Smooth muscle cell of the coronary artery (primary cell): Measurements from ENCODE around the gene RMDN3. TPM values are rescaled to one million over a fixed set of nuclear protein-coding genes. Genes with fewer than 3 reads are reported as not detected.

ENCODE experiments used
- total RNA-seq: library from RNA; depleted of rRNA; stranded (reverse); fragments of >200 nt; gene quantifications from 2 replicates; pipeline ENCODE4 v1.2.3, GENCODE V29; 2014; ENCODE audit warnings: low replicate concordance

The RMDN3 gene, protein sequence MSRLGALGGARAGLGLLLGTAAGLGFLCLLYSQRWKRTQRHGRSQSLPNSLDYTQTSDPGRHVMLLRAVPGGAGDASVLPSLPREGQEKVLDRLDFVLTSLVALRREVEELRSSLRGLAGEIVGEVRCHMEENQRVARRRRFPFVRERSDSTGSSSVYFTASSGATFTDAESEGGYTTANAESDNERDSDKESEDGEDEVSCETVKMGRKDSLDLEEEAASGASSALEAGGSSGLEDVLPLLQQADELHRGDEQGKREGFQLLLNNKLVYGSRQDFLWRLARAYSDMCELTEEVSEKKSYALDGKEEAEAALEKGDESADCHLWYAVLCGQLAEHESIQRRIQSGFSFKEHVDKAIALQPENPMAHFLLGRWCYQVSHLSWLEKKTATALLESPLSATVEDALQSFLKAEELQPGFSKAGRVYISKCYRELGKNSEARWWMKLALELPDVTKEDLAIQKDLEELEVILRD
- 16.7 and 20.5 TPM in 2 replicates for total RNA-seq

DNA sequence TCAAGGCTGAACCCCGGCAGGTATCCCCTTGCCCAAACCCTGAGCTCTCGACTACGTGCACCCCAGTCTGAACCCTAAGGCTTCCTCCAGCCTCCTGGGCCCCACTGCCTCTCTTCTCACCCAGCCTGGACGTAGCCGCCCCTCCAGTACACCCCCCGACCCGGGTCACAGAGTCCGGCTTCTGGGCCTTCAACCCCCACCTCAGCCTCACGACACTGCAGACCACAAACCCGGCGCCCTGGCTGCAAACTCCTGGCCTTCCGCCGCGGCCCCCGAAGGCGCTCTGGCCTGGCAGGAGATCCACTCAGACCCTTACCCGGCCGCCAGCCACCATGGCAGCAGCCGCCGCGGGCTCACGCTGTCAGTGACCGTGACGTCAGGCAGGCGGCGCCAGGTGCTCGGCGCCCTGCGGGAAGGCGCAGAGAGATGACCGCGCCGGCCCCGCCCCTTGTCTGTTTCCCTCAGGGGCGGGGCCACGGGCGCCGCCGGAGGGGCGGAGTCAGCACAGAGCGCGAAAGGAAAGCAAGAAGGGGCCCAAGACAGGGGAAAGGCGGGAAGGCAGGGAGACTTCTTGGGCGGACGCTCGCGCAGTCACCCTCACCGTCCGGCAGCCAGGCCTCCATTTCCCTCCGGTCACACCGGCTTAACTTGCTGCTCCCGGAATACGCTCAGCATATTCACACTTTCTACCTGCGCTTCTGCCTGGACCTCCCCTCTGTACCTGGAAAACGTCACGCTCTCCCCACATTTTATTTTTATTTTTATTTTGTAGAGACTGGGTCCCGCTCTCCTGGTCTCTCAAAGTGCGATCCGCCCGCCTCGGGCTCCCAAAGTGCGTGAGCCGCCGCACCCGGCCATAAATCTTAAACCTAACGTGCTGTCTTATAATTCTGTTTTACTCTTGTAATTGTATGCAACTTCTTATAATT is at the start of gene RMDN3:
Gene RMDN3 (minus strand): TSS at position 372 of the 929 bp plus-strand sequence. CDS start 471 bp downstream, outside the sequence.

DNA sequence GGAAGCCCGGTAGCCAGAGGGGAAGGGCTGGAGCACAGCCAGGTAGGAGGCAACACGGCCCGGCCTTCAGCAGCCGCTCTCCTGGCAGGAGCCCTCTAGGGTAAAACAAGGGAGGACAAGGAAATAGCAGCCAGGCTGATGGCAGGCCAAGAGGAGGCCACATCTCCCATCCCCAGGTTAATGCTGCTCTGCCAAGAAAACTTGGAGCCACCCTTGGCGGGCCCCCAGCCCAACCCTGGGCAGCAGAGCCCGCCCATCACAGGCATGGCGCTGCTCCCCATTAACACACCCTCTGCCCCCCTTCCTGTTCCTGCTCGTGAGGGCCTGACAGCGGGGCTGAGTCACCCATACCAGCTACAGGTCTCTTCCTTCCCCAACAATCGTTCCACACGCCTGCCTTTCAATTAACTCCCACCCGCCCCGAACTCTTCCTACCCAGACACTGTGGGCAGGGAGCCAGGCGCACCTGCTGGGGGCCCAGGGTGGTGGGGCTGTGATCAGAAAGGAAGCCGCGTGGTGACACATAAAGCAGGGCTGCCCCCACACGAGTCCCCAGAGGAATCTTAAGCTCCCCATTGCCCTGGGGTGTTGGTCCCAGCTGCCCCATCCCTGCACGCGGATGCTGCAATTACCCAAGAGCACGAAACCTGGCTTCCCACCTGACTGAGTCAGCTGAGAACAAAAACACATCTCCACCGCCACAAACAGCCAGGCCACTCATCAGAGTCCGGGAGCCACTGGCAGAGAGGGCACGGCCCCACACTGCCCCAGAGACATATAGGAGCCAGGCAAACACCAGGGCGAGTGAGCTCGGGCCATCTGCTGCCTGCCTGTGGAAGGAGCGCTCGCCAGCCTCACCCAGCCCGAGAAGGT is 14.5 kb upstream of the RMDN3 start, which contains the start of gene C15orf62:
Gene C15orf62 (plus strand): TSS at position 707 of the 873 bp plus-strand sequence. CDS start 516 bp downstream, outside the sequence.

DNA sequence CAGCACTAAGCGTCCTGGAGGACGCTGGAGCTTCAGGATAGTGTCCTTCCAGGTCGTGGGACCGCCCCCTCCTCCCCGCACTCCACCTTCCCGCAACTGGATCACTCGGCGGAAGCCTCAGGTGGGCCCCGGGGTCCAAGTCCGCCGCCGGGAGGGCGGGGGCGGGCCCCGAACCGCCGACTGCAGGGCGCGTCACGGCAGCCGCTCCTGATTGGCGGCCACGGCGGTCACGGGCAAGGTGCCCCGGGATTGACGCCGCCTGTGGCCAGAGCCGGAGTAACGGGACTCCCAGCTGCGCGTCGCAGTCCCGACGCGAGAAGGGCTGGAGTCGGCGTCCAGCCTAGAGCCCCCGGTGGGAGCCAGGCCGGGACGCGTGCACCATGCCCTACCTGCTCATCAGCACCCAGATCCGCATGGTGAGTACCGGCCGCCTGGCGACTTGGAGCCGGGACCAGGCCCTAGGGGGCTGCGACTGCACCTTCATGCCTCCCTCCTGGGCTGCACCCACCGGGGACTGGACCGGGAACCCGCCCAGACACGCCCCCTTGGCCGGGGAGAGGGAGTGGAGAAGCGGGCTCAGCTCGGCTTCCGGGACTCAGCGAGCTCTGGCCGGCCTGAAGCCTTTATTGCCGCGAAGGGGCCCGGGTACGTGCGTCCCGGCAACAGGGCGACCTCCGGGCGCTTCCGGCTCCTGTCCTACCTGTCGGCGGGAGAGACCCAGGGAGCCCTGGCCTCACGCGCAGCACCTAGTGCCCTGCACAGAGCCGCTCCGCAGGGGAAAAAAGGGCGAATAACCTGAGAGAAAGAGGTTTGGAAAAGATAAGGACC is 9.0 kb upstream of the RMDN3 start, which contains the start of gene GCHFR:
Gene GCHFR (plus strand): TSS at position 268 of the 828 bp plus-strand sequence. CDS start 113 bp downstream, at position 381.

DNA sequence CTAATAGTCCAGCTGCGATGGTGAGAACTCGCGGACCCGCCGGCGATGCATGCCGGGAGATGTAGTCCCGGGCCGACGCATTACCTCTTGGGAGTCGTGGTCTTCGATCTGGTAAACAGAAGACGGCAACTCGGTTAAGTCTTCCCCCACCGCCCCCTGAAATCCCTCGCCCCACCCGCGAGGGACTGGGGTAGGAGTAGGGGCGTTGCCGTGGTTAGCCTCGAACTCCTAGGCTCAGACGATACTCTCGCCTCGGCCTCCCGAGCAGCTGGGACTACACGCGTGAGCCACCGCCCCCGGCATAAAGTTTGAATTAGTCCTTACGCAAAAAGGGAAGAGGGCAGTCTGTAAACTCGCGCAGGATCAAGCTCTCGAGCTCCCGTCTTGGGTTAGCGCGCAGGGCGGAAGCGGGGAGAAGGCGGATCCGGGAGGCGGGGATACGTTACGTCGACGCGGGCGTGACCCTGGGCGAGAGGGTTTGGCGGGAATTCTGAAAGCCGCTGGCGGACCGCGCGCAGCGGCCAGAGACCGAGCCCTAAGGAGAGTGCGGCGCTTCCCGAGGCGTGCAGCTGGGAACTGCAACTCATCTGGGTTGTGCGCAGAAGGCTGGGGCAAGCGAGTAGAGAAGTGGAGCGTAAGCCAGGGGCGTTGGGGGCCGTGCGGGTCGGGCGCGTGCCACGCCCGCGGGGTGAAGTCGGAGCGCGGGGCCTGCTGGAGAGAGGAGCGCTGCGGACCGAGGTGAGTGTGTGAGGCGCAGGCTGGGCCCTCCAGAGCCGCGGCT is 60.2 kb downstream of the RMDN3 start, which contains the start of gene RAD51:
Gene RAD51 (plus strand): TSS at position 487 of the 781 bp plus-strand sequence. CDS start 3,585 bp downstream, outside the sequence.

Other genes with a start within 250 kb of the RMDN3 start
- 10.2 and 20.2 TPM in 2 replicates for gene CCDC32, start 190.2 kb downstream of the RMDN3 start, total RNA-seq
- 12.9 and 14.7 TPM in 2 replicates for gene RPUSD2, start 186.0 kb downstream of the RMDN3 start, total RNA-seq
- gene KNL1, start 161.0 kb downstream of the RMDN3 start, total RNA-seq: 0.12 and 3.8 TPM in 2 replicates
- 0.70 and 3.2 TPM in 2 replicates for gene RAD51, start 60.1 kb downstream of the RMDN3 start, total RNA-seq
- 1.5 and 2.5 TPM in 2 replicates for gene GCHFR, start 8.8 kb upstream of the RMDN3 start, total RNA-seq
- under 0.01 TPM in 1 of 2 replicates, not detected in the other for gene C15orf62, start 14.7 kb upstream of the RMDN3 start, total RNA-seq
- 13.2 and 13.9 TPM in 2 replicates for gene ZFYVE19, start 51.8 kb upstream of the RMDN3 start, total RNA-seq
- gene DNAJC17, start 52.2 kb upstream of the RMDN3 start, total RNA-seq: 15.6 and 30.9 TPM in 2 replicates
- gene PPP1R14D, start 73.5 kb upstream of the RMDN3 start, total RNA-seq: not detected in 2 replicates
- gene SPINT1, start 88.8 kb upstream of the RMDN3 start, total RNA-seq: 0.23 TPM in 1 of 2 replicates, not detected in the other
- gene RHOV, start 119.0 kb upstream of the RMDN3 start, total RNA-seq: under 0.01 TPM in 1 of 2 replicates, not detected in the other
- 36.3 and 54.9 TPM in 2 replicates for gene VPS18, start 139.2 kb upstream of the RMDN3 start, total RNA-seq
- under 0.01 and 1.6 TPM in 2 replicates for gene DLL4, start 174.1 kb upstream of the RMDN3 start, total RNA-seq
- gene CHAC1, start 198.2 kb upstream of the RMDN3 start, total RNA-seq: 5.7 and 31.8 TPM in 2 replicates